Astrocyte (in vitro differentiated cells and primary cell): ENCODE results near the gene NUP62.

Experiments
- CTCF ChIP-seq: IDR thresholded peaks from 2 replicates; pipeline ENCODE4 v1.5.1; 2011; ENCODE audit warnings: low read depth, mild to moderate bottlenecking, inconsistent platforms, low read length, moderate library complexity; ENCODE audit not compliant: insufficient read depth
- EZH2 ChIP-seq: IDR thresholded peaks from 2 replicates; pipeline ENCODE4 v1.6.1; 2012; ENCODE audit warnings: mild to moderate bottlenecking, low read length, inconsistent platforms; ENCODE audit not compliant: insufficient read depth

- TF ChIP-seq CTCF (no peak), EZH2 (no peak)
These were observed 46.2 kb downstream of the NUP62 start for GRCh38 chr19:49883094-49883493.
